CD4-positive, alpha-beta T cell treated with Interleukin-15 for 4 hours (primary cell): ENCODE results near the gene RPL29.
"Not testable (repeated sequence)": the region's sequence is repeated elsewhere in the genome, so short reads cannot be mapped to it uniquely, and the experiment has no call there.

Source experiments
- DNase-seq: peaks from one replicate; pipeline ENCODE4 v3.0.0-alpha.2; 2020; ENCODE audit warnings: low spot score

RPL29 gene

DNA sequence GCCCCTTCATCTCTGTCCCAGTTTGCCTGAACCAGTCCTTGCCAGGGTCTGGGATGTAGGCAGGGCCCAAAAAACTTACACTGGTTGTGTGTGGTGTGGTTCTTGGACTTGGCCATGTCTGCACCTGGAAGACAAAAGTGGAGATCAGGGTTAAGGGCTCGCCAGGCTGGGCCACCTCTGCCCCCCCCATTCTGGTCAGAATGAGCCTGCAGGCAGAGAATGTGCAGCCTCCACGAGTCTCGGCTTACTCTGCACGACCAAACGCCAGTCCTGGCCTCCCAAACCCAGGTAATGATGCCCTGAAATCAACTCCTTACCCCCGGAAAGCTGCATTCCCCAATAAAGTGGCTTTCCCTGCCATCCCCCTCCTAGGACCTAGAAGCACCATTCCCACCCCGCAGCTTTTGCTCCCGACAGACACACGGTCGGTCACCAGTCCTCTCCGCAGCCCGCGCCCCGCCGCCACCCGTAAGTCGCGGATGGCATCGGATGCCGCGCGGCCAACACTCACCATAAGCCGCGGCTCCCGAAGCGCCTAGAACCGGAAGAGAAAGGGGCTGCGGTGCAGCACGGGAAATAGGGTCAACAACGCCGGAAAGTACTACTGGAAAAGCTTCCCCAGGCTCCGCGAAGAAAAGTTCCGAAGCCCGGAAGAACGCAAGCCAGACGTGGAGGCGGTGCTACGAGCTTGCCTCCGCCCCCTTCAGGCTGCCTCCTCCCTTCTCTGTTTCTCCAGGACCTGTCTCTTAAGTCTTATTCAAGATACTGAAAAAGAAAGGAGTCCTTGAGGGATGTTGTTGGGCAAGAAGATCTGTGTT, at the start of gene RPL29:
Gene RPL29 (minus strand): TSS at position 550 of the 818 bp plus-strand sequence. CDS start 434 bp downstream, at position 116.
- DNase-seq, result peak; percentile 94

DNA sequence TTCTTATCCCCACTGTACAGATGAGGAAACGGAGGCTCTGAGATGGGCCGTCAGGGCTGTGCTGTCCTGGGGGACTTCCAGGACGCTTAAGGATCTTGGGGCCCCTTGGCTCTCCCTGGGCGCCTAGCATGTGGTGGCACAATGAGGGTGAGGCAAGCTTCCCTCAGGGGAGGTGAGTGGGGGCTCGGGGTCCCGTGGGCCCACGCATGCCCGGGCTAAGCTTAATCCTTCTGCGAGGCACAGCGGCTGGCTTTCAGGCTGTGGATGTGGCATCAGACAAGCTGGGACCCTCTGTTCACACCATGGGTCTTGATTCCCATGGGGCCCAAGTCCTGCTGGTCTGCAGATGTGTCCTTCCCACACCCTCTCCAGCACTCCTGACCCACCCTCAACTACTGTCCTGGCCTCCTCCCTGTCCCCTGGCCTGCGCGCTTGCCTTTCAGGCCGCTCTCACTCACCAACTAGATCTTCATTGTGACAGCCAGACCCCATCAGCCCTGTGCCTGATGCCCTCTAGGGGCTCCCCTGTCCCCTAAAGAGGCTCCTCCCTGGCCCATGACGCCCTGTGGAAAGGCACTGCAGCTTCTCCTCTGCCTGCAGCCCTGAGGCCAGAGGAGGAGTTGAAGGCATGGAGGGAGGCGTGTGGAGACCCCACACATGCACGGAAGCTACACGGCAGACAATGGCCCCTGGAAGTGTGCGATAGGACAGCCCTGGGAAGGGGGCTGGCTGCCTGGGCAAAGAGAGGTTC, 49.3 kb upstream of the RPL29 start:
- no peak for DNase-seq

DNA sequence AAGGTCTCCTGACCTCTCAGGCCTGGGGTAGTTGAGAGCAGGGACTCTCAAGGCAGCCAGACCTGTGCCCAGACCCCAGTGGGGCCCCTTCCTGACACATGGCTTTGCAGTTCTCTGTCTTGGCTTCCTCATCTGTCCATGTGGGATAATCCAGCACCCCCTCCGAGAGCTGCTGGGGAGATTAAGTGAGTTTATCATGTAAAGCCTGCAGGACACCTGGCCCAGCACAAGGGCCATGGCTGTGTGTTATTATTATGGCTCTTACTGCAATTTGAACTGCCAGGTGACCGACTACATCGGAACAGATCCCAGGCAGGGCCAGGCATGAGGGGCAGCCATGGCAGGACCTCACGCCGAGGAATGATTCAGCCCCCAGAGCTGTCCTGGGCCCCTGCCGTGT, 48.1 kb upstream of the RPL29 start:
- DNase-seq, result no peak

GRCh38 chr3:52043039-52043438, 47.3 kb upstream of the RPL29 start:
- DNase-seq, result not testable (repeated sequence)

DNA sequence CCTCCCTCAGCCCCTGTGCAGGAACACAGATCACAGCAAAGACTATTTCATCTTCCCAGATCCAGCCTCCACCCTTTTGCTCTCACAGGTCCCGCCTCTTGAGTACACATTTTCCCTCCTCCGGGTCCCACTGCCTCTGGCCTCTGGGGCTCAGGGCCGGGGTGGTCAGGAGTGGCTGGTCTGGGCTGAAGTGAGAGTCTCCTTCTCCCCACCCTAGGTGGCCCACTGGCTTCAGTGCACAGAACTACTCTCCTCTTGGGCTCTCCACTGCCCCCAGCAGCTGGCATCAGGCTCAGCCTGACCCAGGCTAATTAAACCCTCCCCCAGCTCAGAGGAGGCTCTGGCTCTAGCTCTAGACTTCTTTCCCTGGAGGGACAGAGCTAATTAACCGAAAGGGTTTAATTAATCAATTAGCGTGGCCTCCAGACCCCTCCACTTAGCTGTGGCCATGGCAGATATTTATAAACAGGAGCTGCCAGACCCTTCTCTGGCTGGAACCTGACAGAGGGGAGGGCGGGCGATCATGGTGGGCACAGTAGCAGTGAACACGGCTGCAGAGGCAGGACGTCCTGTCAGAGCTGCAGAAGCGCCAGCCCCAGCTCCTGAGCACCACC, 45.5 kb upstream of the RPL29 start:
- no peak for DNase-seq

DNA sequence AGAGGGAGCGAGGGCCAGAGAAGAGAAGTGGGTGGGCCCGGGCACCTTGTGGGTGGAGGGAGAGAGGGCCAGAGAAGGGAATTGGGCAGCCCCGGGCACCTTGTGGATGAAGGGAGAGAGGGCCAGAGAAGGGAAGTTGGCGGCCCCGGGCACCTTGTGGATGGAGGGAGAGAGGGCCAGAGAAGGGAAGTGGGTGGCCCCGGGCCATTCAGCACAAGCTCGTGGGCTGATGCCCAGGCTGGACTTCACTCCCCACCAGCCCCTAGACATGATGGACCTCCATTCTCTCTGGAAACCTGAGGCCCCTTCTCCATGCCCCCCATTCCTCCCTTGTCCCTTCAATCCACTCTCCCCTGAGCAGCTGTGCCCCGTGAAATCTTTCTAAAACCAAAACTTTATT, 44.9 kb upstream of the RPL29 start:
- no peak for DNase-seq

- DNase-seq, result no peak
Observed at GRCh38 chr3:52039846-52040245, 44.2 kb upstream of the RPL29 start.

- no peak for DNase-seq
Observed at GRCh38 chr3:52039426-52039825, 43.7 kb upstream of the RPL29 start.

- no peak for DNase-seq
Observed at GRCh38 chr3:52038227-52038626, 42.5 kb upstream of the RPL29 start.

- no peak for DNase-seq
Observed at GRCh38 chr3:52037291-52037690, 41.6 kb upstream of the RPL29 start.

DNA sequence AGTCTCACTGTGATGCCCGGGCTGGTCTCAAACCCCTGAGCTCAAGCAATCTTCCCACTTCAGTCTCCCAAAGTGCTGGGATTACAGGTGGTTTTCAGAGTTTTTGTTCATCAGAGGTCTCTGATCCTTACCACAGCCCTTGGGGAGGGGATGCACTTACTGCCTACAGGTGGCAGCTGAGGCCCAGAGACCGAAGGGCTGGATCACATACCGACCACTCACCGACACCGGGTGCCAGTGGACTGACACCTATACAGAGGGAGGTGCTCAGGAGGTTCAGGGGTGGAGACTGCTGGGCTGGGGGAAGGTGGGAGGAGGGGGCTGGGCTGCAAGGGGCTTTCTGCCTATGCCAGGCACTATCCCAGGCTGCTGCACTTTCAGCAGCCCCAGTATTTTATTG, 41.1 kb upstream of the RPL29 start:
- DNase-seq, result peak; percentile 24

DNA sequence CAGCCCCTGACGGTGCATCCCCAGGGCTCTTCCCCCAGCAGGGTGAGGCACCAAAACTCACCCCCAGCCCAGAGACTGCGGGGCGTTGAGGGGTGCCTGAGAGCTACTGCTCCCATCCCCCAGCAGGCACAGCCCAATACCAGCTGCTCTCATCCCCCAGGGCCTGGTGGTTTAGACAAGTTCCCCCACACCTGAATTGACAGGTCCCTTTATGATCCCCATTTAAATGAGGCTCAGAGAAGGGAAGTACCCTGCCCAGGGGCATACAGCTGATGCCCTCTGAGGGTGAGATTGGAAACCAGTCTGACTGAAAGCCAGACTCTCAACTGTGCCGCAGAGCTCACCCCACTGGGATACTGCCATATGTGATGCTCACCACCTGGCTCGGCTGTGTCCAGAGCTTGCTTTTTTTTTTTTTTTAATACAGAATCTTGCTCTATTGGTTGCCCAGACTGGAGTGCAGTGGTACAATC, 40.6 kb upstream of the RPL29 start:
- no peak for DNase-seq

- DNase-seq, result no peak
Observed at GRCh38 chr3:52034651-52035050, 39.0 kb upstream of the RPL29 start.

GRCh38 chr3:52034212-52034611, 38.5 kb upstream of the RPL29 start:
- DNase-seq, result no peak

GRCh38 chr3:52033748-52034147, 38.1 kb upstream of the RPL29 start:
- not testable (repeated sequence) for DNase-seq

DNA sequence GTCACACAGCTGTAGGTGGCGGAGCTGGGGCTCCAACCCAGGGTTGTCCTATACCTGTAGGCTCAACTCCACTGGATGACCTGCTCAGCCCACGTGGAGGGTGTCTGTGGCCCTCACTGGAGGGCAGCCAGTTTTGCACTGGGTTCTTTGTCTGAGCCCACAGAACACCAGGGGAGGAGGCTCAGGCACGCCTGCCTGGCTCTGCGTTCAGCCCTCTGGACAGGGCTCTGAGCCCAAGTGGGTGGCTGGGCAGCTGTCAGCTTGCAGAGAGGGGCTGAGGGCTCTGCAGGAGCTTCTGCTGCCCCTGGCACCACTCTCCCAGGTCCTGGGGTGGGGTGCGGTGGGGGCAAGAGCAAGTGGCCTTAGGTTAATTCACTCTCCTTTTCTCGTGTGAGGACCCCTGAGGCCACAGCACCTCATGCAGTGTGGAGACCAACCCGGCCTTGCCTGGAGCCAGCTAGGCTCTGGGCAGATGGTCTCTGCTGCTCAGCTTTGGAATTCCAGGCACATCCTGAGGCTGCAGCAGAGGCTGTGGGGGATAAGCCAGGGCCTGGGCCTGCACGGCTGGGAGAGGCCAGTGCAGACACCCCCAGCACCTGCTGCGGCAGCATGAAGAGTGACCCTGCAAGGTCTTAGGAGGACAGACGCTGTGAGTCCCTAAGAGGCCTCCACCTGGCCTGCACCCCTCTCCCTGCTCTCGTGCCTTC, 37.2 kb upstream of the RPL29 start:
- no peak for DNase-seq

- DNase-seq, result no peak
Observed at GRCh38 chr3:52031896-52032295, 36.2 kb upstream of the RPL29 start.

DNA sequence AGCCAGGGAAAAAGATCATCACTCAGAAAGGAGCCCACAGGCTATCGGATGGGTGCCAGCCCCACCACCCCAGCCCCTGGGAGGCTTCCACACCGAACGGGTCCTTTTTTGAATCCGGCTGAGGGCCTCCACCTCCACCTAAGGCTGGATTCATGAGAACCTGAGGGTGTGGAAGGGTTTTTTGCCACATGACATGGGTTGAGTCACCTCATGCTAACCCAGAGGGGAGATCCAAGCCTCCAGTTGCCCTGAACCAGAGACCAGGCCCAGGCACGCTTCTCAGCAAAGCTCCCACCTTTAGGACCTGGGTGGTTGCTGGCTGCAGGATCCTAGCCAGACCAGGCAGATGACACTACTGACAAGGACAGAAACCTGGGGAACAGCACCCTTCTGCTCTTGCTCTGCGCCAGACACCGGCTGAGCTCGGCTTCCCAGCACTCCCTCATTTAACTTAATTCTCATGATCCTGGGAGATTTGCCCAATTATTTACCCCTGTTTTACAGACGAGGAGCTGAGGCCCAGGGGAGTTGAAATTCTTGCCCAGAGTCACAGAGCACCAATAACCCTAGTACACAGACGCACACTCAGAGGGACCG, 35.1 kb upstream of the RPL29 start:
- no peak for DNase-seq

DNA sequence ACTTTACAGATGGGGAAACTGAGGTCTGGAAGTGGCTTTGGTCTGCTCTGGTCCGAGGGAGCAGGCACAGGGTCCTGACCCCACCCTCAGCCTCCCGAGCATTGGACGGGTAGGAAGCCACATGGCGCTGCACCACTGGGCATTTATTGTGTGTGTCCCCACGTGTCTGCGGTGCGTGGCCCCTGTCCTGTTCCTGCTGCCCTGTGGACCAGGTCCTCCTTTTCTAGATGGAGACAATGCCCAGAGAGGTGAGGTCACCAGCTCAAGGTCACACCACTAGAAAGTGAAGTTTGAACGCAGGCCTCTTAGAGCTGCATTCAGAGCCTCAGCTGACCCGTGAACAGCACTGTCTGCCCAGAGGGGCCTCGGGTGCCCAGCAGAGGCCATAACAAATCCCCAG, 33.8 kb upstream of the RPL29 start:
- DNase-seq, result no peak

- DNase-seq, result no peak
Observed at GRCh38 chr3:52029053-52029452, 33.4 kb upstream of the RPL29 start.

- DNase-seq, result no peak
Observed at GRCh38 chr3:52028572-52028971, 32.9 kb upstream of the RPL29 start.

DNA sequence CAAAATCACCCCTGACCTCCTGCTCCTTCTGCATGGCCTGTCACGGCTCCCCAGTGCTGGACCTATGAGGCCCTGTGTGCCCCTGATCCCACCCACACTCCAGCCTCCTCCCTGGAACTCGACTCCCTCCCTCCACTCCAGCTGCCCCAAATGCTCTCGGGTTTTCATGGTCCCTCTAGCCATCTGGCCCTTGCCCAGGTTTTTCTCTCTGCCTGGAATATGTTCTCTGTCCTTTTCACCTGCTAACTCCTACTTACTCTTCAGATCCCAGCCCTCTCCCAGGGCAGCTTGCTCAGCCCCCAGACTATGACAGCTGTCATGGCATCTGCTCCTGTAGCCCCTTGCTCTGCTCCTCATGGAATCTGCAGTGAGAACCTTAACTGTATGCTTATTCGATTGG, 30.3 kb upstream of the RPL29 start:
- no peak for DNase-seq
